HEK293T (cell line): ENCODE data around the gene POLR3C.
"Not testable (repeated sequence)": the region's sequence is repeated elsewhere in the genome, so short reads cannot be mapped to it uniquely, and the experiment has no call there.

Experiments used
- CTCF ChIA-PET: fragments of 350-600 bp; formaldehyde crosslinking; extraction: SDS; loops from one replicate; lab custom pipeline; 2021; ENCODE audit warnings: antibody characterized with exemption, inconsistent platforms; lab: Yijun Ruan, JAX
- POLR2A ChIA-PET: fragments of 350-600 bp; formaldehyde crosslinking; extraction: SDS; loops from one replicate; lab custom pipeline; 2020; ENCODE audit warnings: antibody characterized with exemption, inconsistent platforms; lab: Yijun Ruan, JAX
- DNase-seq: peaks from one replicate; pipeline ENCODE4 v3.0.0; 2012; ENCODE audit warnings: mixed read lengths; ENCODE audit errors: extremely low spot score
- ARNT ChIP-seq: fragments of 450-650 bp; IDR thresholded peaks from 2 replicates; pipeline ENCODE4 v1.6.1; 2017; ENCODE audit warnings: mild to moderate bottlenecking
- BHLHE40 ChIP-seq: fragments of 450-650 bp; IDR thresholded peaks from 2 replicates; pipeline ENCODE4 v1.6.1; 2016; ENCODE audit warnings: mild to moderate bottlenecking, moderate library complexity, borderline replicate concordance
- CTBP1 ChIP-seq: fragments of 450-650 bp; IDR thresholded peaks from 2 replicates; pipeline ENCODE4 v1.6.1; 2016; ENCODE audit warnings: borderline replicate concordance
- ELF4 ChIP-seq: fragments of 450-650 bp; IDR thresholded peaks from 2 replicates; pipeline ENCODE4 v1.6.1; 2017; ENCODE audit warnings: antibody characterized with exemption
- FOXA1 ChIP-seq: fragments of 450-650 bp; IDR thresholded peaks from 2 replicates; pipeline ENCODE4 v1.6.1; 2016; ENCODE audit warnings: mild to moderate bottlenecking
- FOXK2 ChIP-seq: fragments of 450-650 bp; IDR thresholded peaks from 2 replicates; pipeline ENCODE4 v1.6.1; 2016; ENCODE audit warnings: mild to moderate bottlenecking
- FOXM1 ChIP-seq: fragments of 450-650 bp; IDR thresholded peaks from 2 replicates; pipeline ENCODE4 v1.6.1; 2017; ENCODE audit warnings: mild to moderate bottlenecking, borderline replicate concordance
- HDGF ChIP-seq: fragments of 450-650 bp; IDR thresholded peaks from 2 replicates; pipeline ENCODE4 v1.6.1; 2017; ENCODE audit warnings: antibody characterized with exemption, borderline replicate concordance
- L3MBTL2 ChIP-seq: fragments of 450-650 bp; conservative IDR thresholded peaks from 2 replicates; pipeline ENCODE4 v1.6.1; 2016; ENCODE audit warnings: mild to moderate bottlenecking
- LEF1 ChIP-seq: fragments of 450-650 bp; IDR thresholded peaks from 2 replicates; pipeline ENCODE4 v1.6.1; 2017; ENCODE audit warnings: mild to moderate bottlenecking, borderline replicate concordance
- NFRKB ChIP-seq: fragments of 450-650 bp; IDR thresholded peaks from 2 replicates; pipeline ENCODE4 v1.6.1; 2016; ENCODE audit warnings: mild to moderate bottlenecking, moderate library complexity
- SP1 ChIP-seq: fragments of 450-650 bp; IDR thresholded peaks from 2 replicates; pipeline ENCODE4 v1.6.1; 2017
- SUZ12 ChIP-seq: fragments of 450-650 bp; IDR thresholded peaks from 2 replicates; pipeline ENCODE4 v1.6.1; 2016; ENCODE audit warnings: mild to moderate bottlenecking
- TARDBP ChIP-seq: fragments of 450-650 bp; IDR thresholded peaks from 2 replicates; pipeline ENCODE4 v1.6.1; 2016
- ZNF384 ChIP-seq: fragments of 450-650 bp; IDR thresholded peaks from 2 replicates; pipeline ENCODE4 v1.6.1; 2016
- TF ChIP-seq, protein P1 (sequence below): fragments of 450-650 bp; IDR thresholded peaks from 2 replicates; pipeline ENCODE4 v1.6.1; 2016

Gene POLR3C

GRCh38 chr1:145822779-145823331 lies 1.1 kb upstream of the POLR3C start:
- DNase-seq, POLR2A ChIA-PET, CTCF ChIA-PET: not testable (repeated sequence)

DNA sequence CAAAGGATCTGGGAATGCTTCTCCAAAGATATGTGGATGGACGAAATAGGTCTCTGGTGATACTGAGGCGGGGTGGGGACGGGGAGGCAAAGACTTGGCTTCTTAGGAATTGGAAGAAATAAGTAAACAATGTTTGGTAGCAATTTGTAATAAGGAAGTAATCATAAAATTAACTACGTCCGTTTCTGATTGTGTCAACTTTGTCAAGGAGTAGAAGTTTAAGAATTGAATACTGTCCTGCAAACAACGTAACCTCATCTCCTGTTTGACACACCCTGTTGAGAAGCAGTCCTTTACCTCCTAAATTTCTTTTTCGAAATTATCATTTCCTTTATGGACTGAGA lies 471 bp downstream of the POLR3C start:
- DNase-seq: no peak
- TF ChIP-seq HDGF (no peak), BHLHE40 (no peak), FOXM1 (no peak), ELF4 (no peak), FOXK2 (no peak), SP1 (no peak), ARNT (no peak), SUZ12 (no peak), TARDBP (no peak), ZNF384 (no peak), CTBP1 (no peak), L3MBTL2 (no peak), LEF1 (no peak), NFRKB (no peak)
- TF ChIP-seq, protein P1, sequence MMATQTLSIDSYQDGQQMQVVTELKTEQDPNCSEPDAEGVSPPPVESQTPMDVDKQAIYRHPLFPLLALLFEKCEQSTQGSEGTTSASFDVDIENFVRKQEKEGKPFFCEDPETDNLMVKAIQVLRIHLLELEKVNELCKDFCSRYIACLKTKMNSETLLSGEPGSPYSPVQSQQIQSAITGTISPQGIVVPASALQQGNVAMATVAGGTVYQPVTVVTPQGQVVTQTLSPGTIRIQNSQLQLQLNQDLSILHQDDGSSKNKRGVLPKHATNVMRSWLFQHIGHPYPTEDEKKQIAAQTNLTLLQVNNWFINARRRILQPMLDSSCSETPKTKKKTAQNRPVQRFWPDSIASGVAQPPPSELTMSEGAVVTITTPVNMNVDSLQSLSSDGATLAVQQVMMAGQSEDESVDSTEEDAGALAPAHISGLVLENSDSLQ: no peak
- ChIA-PET POLR2A (interaction anchor here (0.6 to 3.4 kb wide), 19 partner anchors 17 to 211 kb away, joined by 3 to 27 read pairs (median 4); partner anchors contain the start of genes ANKRD34A, NUDT17, PIAS3 and POLR3GL), CTCF (interaction anchor here (3.7 kb wide), 1 partner anchor 21 kb away, joined by 17 read pairs; the partner anchor contains the start of gene NUDT17)

DNA sequence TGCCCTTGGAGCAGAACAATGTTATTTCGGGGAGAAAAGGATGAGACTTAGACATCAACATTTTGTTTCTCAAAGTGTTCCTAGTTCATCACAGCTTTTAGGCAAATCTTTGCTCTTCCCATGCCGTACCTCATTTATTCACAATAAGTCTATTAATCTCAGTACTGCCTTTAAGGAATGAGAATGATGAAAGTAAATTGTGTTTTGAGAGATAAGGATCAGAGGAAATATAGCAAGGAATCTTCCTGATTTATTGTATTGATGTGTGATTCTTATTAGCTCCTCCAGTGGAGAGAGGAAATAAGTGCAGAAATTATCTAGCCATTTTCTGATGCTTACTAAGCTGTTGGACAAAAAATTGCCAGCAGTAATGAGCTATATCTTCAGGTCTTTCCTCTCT lies 2.0 kb downstream of the POLR3C start:
- ChIA-PET POLR2A (interaction anchor here (1.3 to 3.4 kb wide), 2 partner anchors 33 to 226 kb away, joined by 3 to 27 read pairs; partner anchors contain the start of gene PIAS3), CTCF (interaction anchor here (0.6 to 3.7 kb wide), 2 partner anchors 15 to 19 kb away, joined by 3 to 17 read pairs; partner anchors contain the start of gene NUDT17)
- no peak for DNase-seq
- no peak for TF ChIP-seq CTBP1
- TF ChIP-seq ARNT: no peak
- TF ChIP-seq BHLHE40: no peak
- TF ChIP-seq ZNF384: no peak

GRCh38 chr1:145827966-145828365 lies 4.0 kb downstream of the POLR3C start:
- POLR2A ChIA-PET: no interaction called here
- DNase-seq: no peak
- TF ChIP-seq FOXA1 (no peak), SP1 (no peak), SUZ12 (no peak), FOXK2 (no peak), BHLHE40 (no peak)
- TF ChIP-seq, protein P1: no peak
- CTCF ChIA-PET: interaction anchor here (1.4 kb wide), 1 partner anchor 17 kb away, joined by 3 read pairs; the partner anchor contains the start of gene NUDT17

DNA sequence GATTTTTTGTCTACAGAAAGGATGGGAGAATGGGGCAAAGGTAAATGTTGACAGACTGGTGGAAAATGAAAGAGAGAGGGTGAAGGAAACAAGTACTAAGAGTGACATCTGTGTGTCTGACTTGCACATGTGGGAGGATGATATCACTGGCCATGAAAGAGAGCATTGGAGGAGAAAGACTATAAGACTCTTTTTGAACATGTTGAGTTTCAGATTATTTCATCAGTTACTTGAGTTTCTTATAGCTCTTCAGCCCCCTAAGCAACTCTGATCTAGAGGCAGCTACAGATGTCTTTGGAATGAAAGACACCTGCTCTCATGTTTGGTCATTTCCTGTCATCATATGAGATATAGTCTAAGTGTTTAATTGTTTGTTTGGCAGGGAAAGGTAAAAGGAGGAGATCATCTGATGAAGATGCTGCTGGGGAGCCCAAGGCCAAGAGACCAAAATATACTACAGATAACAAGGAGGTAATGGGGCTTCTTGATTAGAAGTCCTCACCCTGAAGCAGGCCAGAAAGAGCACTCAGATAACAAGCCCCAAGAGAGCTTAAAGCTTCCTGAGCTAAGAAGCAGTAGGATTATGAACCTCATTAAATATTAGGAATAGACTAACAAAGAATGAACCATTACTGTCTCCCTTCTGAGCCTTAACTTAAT lies 4.5 kb downstream of the POLR3C start:
- no peak for TF ChIP-seq L3MBTL2
- no peak for TF ChIP-seq ARNT
- no peak for TF ChIP-seq FOXA1
- TF ChIP-seq TARDBP: no peak
- no peak for TF ChIP-seq CTBP1
- CTCF ChIA-PET: interaction anchor here (1.4 kb wide), 1 partner anchor 16 kb away, joined by 3 read pairs; the partner anchor contains the start of gene NUDT17
- POLR2A ChIA-PET: no interaction called here
- DNase-seq: no peak

GRCh38 chr1:145830810-145831209 lies 6.8 kb downstream of the POLR3C start:
- POLR2A ChIA-PET: interaction anchor here (0.5 kb wide), 1 partner anchor 14 kb away, joined by 3 read pairs; no protein-coding TSS in a partner anchor
- DNase-seq, CTCF ChIA-PET: not testable (repeated sequence)

DNA sequence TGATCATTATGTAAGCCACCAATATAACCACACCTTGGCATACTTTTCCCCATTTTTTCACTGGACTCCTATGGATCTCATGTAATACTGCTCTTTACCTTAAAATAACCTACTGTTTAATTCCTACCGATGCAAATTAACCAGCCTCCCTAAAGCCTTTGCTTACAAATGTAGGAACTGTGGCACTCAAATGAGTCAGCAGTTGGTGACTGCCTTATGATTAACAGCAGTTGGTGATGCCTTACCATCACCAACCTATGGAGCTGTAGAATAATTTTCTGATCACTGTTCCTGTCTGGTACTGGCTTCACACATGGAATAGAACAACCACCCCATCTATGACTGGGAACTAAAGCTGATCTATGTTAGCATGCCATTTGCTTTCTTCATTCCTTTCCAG lies 13.7 kb downstream of the POLR3C start:
- POLR2A ChIA-PET: interaction anchor here (1.2 kb wide), 2 partner anchors 8 to 127 kb away, joined by 3 read pairs; partner anchors contain the start of genes ANKRD34A, NUDT17 and POLR3GL
- TF ChIP-seq BHLHE40 (no peak), HDGF (no peak), ZNF384 (no peak)
- CTCF ChIA-PET: no interaction called here
- DNase-seq: no peak

DNA sequence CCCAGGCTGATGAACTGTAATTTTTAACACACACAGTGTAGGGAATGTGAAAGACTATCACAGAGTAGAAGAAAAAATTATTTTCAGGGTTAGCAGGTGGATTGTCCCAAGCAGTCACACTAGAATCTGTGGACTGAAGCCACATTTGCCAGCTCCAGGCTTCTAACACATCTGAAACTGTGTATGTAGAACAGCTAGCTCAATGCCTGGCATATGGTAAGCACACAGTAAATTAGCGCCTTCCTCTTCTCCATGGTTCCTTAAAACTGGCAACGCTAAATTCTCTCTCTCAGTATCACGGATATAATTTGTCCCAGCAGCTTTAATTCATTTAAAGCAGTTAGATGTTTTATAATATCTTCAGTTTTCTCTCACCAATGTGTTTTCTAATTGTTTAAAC lies 19.0 kb downstream of the POLR3C start:
- ChIA-PET CTCF (interaction anchor here (7.3 kb wide), 1 partner anchor 16 kb away, joined by 97 read pairs; the partner anchor contains the start of gene PIAS3), POLR2A (no interaction called here)
- DNase-seq: no peak
- TF ChIP-seq, protein P1: no peak
- no peak for TF ChIP-seq LEF1
- no peak for TF ChIP-seq FOXM1
- TF ChIP-seq ARNT: no peak
- no peak for TF ChIP-seq NFRKB
- TF ChIP-seq SUZ12: no peak
- TF ChIP-seq FOXA1: no peak
- no peak for TF ChIP-seq TARDBP
- TF ChIP-seq L3MBTL2: no peak
- TF ChIP-seq ZNF384: no peak
- TF ChIP-seq CTBP1: no peak
